Stimulated activated CD8-positive, alpha-beta memory T cell treated with anti-CD3 and anti-CD28 coated beads, Interleukin-15, amount 100 ng/mL, for 24 hours (primary cell): ENCODE results near the gene TPST1.
"Not testable (repeated sequence)": the region's sequence is repeated elsewhere in the genome, so short reads cannot be mapped to it uniquely, and the experiment has no call there.

Experiments used
- DNase-seq: peaks from one replicate; pipeline ENCODE4 v3.0.0-alpha.2; 2020; ENCODE audit warnings: low read depth

The TPST1 gene

GRCh38 chr7:66204822-66205740 lies at the start of gene TPST1:
Gene TPST1 (plus strand): TSS chr7:66205334. CDS start chr7:66240426, 35,092 bp downstream.
- DNase-seq, result peak; percentile 56

GRCh38 chr7:66156035-66156434 lies 49.1 kb upstream of the TPST1 start:
- not testable (repeated sequence) for DNase-seq

DNA sequence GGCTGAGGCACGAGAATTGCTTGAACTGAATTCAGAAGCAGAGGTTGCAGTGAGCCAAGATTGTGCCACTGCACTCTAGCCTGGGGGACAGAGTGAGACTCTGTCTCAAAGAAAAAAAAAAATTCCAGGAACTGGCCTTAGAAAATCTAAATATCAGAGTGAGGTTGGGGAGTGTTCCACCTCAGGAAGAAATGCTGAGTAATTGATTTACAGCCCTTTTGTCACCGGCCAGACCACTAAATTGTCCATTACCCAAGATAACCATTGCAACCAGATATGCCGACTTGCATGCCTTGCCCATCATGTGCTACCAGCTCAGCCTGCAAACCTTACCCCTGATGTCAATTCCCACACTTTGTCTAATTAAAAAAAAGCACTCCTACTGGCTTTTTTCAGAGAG lies 48.1 kb upstream of the TPST1 start:
- no peak for DNase-seq

DNA sequence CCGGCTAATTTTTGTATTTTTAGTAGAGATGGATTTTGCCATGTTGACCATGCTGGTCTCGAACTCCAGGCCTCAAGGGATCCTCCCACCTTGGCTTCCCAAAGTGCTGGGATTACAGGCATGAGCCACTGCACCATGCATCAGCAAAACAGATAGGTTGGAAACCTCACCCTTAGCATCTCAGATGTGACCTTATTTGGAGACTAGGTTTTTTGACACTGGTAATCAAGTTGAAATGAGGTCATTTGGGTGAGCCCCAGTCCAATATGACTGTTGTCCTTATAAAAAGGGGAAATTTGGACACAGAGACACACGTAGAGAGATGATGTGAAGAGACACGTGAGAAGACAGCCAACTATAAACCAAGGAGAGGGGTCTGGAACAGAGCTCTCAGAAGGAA lies 42.5 kb upstream of the TPST1 start:
- DNase-seq, result no peak

- DNase-seq, result no peak
Measured at GRCh38 chr7:66163186-66163610, 41.9 kb upstream of the TPST1 start.

DNA sequence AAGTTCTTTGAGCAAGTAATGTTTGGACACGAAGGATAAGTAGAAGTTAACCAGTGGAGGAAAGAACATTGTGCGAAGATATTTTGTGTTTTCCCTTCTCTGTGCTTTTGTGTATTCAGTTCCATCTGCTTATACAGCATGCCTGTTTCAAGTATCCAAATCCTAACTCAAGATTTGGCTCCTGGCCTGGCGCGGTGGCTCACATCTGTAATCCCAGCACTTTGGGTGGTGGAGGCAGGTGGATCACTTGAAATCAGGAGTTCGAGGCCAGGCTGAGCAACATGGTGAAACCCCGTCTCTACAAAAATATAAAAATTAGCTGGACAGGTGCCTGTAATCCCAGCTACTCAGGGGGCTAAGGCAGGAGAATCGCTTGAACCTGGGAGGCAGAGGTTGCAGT lies 40.8 kb upstream of the TPST1 start:
- DNase-seq, result no peak

- DNase-seq, result no peak
Measured at GRCh38 chr7:66167773-66168387, 37.3 kb upstream of the TPST1 start.

- no peak for DNase-seq
Measured at GRCh38 chr7:66169616-66170015, 35.5 kb upstream of the TPST1 start.

- no peak for DNase-seq
Measured at GRCh38 chr7:66170309-66171231, 34.6 kb upstream of the TPST1 start.

- DNase-seq, result not testable (repeated sequence)
Measured at GRCh38 chr7:66172536-66173401, 32.4 kb upstream of the TPST1 start.

DNA sequence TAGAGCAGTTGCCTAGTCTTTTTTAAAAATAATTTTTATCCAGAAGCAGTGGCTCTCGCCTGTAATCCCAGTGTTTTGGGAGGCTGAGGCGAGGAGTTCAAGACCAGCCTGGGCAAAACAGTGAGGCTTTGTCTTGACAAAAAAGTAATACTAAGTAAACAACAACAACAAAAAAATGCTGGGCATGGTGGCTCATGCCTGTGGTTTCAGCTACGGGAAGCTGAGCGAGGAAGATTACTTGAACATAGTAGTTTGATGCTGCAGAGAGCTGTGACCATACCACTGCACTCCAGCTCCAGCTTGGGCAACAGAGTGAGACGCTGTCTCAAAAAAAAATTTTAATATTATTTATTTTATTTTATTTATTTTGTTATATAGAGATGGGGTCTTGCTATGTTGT lies 31.3 kb upstream of the TPST1 start:
- DNase-seq, result no peak

GRCh38 chr7:66175006-66175405 lies 30.1 kb upstream of the TPST1 start:
- DNase-seq, result not testable (repeated sequence)

GRCh38 chr7:66176914-66177313 lies 28.2 kb upstream of the TPST1 start:
- no peak for DNase-seq

DNA sequence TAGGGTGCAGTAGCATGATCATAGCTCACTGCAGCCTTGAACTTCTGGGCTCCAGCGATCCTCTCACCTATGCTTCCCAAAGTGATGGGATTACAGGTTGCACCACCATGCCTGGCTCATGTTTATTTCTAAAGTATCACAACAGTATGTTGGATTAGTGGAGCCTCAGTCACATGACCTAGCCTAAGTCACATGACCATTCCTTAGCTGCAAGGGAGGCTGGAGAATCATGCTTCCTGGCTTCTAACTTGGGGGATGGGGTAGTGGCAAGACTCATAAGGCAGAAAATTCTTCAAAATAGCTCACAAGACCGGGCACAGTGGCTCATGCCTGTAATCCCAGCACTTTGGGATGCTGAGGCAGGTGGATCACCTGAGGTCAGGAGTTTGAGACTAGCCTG lies 26.9 kb upstream of the TPST1 start:
- DNase-seq, result no peak

GRCh38 chr7:66181329-66181728 lies 23.8 kb upstream of the TPST1 start:
- DNase-seq, result no peak

GRCh38 chr7:66181845-66182244 lies 23.3 kb upstream of the TPST1 start:
- DNase-seq, result no peak

GRCh38 chr7:66182920-66183319 lies 22.2 kb upstream of the TPST1 start:
- no peak for DNase-seq

GRCh38 chr7:66183700-66184099 lies 21.4 kb upstream of the TPST1 start:
- DNase-seq, result no peak

DNA sequence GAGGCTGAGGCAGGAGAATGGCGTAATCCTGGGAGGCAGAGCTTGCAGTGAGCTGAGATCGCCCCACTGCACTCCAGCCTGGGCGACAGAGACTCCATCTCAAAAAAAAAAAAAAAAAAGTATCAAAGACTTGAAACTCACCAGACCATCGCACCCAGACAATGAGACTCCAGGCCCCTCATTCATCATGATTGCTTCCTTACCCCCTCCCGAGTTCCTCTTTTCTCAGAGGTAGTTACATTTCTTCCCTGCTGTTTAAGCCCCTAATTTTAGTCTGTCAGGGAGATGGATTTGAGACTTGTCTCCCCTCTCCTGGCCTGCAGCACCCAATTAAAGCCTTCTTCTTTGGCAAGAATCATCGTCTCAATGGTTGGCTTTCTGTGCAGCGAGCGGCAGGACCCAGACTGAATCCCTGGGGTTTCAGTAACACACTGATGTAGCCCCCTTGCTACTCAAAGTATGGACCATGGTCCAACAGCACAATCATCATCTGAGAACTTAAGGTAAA lies 19.4 kb upstream of the TPST1 start:
- DNase-seq, result no peak

GRCh38 chr7:66186991-66187390 lies 18.1 kb upstream of the TPST1 start:
- no peak for DNase-seq

- DNase-seq, result no peak
Measured at GRCh38 chr7:66187905-66188304, 17.2 kb upstream of the TPST1 start.
